ENCODE results near the gene SPN.
"Not testable (repeated sequence)": the region's sequence is repeated elsewhere in the genome, so short reads cannot be mapped to it uniquely, and the experiment has no call there.

SPN gene

DNA sequence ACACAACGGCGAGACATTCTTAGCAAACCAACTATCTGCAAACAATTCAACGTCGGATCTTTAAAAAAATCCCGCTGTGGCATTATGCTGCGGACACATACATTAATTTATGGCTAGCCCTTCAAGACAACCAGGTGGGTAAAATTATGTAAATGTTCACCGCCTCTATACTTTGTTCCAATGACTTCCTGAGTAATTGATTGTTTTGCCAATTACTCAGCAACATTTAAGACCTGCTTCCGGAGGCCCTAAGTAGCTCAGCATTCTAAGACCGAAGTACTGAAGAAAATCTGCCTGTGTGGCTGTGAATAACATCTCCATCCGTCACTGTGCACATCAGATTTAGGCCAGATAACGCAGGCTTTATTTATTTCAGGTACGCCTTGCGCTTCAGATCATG, 39.2 kb downstream of the SPN start:
- DNase-seq (ENCODE audit: low read depth) = peak; percentile 45

DNA sequence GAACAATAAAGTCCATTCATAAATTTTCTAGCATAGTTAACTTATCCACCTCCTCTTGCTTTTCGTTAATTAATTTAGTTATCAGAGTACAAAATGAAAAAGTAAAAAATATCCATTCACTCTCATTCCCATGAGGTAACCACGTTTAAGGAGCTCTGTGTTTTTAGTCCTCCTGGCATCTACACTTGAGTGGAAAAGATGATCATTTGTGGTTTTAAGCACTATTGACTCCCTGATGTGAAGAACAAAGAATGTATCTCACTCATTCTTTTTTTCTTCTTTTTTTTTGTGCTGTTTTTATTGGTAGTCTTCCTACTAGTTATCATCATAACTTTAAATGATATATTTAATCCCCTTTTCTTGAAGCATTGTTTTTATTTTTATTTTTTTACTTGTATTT, 42.0 kb downstream of the SPN start:
- DNase-seq (ENCODE audit: low read depth) = no peak

DNA sequence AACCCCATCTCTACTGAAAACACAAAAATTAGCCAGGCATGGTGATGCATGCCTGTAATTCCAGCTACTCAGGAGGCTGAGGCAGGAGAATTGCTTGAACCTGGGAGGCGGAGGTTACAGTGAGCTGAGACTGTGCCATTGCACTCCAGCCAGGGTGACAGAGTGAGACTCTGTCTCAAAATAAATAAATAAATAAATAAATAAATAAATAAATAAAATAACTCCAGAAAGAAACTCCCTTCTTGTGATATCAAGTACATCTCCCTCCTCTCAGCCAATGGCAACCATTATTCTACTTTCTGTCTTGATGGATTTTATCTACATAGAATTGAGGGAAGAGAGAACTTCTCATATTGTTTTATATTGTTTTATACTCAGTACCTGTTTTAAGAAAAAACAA, 44.1 kb downstream of the SPN start:
- DNase-seq (ENCODE audit: low read depth) = not testable (repeated sequence)

DNA sequence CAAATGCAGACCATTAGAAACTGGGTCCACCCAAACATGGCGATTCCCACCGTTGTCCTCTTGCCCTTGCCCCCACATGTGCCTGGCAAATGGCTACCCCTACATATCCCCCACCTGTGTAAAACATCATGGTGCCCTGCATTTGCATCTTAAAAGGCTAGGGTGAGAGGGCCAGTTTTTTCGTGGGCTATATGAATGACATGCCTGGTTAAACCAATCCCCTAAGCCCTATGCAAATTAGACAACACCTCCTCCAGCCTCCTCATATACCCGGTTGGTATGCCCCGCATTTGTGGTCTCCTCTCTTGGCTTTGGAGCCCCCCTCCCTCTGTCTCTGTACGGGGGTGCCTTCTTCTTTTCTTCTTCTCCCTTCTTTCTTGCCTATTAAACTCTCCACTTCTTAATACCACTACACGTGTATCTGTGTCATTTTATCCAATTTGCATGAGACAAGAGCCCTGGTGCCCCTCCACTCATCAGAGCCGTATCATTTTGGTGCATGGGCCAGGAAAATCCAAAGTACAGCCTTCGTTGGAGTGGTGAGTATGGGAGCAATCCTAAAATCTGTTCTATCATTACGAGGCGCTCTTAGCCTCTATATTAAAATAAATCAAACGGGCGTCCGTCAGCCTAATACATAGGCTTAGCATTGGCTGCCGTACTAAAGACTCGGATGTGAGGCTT, 46.0 kb downstream of the SPN start:
- DNase-seq (ENCODE audit: low read depth) = no peak

DNA sequence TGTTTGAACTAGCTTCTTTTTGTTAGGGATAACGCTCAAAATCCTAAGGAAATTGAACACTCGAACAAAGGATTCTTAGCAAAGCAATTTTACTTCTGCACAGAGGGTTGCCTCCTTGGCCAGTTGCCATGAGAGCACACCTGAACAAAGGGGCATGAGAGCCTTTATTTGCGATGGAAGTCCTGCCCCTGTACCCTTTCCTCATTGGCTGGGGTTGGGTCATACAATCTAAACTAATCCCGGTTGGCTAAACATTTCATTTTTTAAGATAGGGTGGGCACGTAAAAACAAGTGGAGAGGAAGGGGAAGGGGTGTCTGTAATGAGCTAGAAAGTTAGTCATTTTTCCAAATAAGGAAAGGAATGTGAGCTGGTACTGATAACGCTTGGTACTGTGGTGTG, 46.6 kb downstream of the SPN start:
- not testable (repeated sequence) for DNase-seq (ENCODE audit: low read depth)

DNA sequence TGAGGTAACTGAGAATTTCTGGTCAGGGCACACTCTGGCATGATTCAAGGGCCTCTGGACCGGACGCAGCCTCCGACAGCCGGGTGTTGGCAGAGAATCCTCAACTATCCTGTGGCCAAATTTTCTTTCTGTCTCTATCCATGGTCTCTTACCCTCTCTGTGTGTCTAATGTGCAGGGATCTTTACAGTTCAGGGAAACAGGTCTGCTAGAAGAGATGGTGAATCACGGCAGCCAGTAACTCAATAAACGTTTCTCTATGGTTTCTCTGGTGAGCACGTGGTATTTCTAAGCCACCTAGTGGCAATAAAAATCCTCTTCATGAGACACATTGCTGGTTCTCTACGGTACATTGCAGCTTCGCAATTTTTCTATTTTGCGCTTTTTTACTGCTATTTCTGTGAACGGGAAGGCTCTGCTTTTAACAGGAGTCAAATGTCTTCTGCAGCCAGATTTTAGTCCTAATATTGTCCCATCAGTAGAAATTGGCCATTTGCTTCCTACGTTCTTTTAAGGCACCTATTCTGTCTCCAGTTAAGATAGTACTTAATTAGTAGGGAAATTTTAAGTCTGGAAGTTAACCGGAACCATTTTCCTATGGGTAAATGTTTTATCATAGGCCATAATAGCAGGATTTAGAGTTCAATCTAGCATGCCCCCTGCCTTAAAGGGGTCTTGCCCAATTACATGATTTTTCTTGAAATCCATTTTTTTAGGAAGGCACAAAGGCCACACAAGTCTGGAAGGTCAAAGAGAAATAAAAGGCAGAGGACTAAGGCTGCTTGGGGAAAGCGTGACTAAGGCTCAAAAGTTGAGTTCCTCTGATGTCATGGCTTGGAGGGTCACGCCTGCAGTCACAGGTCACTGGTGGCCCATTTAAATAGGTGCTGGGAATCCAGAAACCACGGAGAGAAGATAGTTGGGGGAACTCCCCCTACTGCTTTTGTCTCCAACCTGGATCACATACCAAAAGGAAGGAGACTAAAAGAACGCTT, 47.5 kb downstream of the SPN start:
- peak; percentile 26 for DNase-seq (ENCODE audit: low read depth)

DNA sequence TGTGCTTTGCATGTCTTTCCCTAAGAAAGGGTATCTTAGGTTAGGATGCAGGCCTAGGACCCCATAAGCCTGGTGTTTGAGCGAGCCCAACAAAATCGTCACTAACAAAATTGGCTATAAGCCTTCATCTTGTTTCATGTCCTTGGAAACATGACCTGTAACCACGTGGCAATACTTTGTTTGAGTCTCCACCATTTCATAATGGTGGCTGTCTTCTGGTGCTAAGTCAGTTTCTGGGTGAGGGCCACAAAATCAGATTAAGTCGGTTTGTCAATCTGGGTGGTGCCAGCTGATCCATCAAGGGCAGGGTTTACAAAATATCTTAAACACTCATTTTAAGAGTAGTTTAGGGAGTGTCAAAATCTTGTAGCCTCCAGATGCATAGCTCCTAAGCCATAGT, 49.8 kb downstream of the SPN start:
- no peak for DNase-seq (ENCODE audit: low read depth)

DNA sequence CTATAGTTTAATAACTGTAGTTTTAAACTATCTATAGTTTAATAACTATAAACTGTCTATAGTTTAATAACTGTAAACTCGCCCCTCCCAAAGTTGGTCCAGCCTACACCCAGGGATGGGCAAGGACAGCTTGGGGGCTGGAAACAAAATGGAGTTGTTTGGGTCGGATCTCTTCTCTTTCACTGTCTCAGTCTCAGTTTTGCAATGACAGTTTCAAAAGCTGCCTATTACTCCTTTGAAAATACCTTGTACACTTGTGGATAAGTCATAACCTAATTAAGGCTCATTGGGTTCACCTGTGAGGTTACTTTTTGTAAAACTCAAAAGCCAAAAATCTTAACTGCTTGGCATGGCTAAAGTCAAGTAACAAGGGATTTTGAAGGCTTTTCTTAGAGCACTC, 51.3 kb downstream of the SPN start:
- no peak for DNase-seq (ENCODE audit: low read depth)

DNA sequence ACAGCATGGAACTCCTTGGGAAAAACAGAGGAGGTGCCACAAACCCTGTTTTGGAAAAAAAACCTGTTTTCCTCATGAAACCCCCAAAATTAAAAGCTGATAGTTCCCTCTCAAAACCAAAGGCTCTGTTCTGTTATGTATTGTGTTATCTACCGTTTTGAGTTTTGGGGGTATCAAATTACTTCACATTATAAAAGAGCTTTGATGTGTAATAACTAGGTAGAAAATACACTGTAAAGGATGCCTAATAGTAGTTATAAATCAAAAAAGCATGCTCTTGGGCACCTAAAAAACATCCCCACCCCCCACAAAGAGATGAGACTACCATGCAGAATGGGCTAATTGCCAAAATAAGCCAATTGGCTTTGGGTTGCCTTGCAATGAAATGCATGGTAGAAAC, 51.9 kb downstream of the SPN start:
- no peak for DNase-seq (ENCODE audit: low read depth)

DNA sequence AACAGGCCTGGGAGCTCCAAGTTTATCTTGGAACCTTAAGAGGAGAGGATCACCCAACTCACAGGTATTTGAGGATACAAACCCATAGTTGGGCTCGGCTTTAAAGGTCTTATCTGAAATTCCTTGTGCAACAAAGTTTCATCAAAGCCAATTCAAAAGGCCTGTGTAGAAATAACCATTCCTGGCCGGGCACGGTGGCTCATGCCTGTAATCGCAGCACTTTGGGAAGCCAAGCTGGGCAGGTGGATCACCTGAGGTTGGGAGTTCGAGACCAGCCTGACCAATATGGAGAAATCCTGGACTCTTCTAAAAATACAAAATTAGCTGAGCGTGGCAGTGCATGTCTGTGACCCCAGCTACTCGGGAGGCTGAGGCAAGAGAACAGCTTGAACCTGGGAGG, 54.1 kb downstream of the SPN start:
- no peak for DNase-seq (ENCODE audit: low read depth)

DNA sequence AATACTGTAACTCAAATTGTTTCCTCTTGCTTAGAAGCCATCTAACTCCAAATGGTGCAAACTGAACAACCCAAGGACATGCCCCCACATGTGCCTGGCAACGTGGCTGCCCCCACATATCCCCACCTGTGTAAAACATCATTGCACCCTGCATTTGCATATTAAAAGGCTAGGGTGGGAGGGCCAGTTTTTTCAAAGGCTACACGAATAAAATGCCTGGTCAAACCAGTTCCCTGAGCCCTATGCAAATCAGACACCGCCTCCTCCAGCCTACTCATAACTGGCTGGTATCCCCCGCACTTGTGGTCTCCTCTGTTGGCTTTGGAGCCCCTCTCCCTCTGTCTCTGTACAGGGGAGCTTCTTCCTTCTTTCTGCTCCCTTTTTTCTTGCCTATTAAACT, 56.0 kb downstream of the SPN start:
- DNase-seq (ENCODE audit: low read depth) = no peak
